Stimulated activated CD8-positive, alpha-beta memory T cell treated with anti-CD3 and anti-CD28 coated beads, Interleukin-15, amount 100 ng/mL, for 4 hours (primary cell): ENCODE measurements around the gene ARL11.

Source experiments
- DNase-seq, 2 donors: peaks; one replicate each; pipeline ENCODE4 v3.0.0-alpha.2; 2020; ENCODE audit warnings: low read depth in 2 of 2

ARL11 gene

DNA sequence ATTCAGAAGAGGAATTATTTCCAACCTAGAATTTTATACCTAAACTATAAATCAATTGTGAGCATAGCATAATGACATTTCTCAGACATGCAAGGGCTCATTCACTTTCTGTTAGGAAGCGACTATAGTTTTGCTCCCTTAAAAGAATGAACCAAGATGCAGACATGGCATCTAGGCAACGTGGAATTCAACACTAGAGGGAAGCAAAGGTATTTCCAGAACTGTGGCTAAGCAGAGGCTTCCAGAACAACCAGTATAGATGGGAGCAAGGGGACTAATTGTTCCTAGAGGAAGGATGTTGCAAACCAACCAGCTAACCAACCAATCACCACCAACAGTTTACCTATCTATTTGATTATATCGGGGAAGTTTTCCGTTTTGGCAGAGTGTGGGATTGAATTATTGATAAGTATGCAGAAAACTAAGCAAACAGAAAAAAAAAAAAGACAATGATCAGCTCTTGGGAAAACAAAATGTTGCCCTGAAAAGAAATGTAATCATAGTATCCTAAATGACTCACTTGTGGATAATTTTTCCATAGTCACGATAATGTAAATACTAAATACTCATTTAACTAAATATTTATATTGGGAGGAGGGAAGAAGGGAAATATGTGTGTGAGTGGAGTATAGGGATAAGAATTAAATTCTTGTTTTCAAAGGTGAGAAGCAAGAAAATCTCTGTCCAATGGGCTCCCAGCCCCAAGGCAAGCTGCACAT, 21.1 kb downstream of the ARL11 start:
- no peak for DNase-seq

DNA sequence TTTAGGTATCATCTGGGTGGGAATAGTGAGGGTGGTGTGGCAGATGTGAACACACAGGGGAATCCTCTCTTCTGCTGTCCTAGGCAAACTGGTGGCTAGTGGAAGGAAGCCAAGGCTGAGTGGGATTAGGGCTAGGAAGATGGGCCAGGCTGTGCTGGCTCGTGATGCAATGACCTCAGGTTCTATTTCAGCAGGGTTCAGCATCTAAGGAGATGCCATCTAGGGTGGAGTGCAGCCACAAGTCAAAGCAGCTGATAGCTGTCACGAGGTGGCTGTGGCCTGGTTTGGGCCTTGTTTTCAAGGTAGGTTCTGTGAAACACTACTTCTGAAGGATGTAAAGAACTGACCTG, 21.6 kb downstream of the ARL11 start:
- DNase-seq, result no peak

DNA sequence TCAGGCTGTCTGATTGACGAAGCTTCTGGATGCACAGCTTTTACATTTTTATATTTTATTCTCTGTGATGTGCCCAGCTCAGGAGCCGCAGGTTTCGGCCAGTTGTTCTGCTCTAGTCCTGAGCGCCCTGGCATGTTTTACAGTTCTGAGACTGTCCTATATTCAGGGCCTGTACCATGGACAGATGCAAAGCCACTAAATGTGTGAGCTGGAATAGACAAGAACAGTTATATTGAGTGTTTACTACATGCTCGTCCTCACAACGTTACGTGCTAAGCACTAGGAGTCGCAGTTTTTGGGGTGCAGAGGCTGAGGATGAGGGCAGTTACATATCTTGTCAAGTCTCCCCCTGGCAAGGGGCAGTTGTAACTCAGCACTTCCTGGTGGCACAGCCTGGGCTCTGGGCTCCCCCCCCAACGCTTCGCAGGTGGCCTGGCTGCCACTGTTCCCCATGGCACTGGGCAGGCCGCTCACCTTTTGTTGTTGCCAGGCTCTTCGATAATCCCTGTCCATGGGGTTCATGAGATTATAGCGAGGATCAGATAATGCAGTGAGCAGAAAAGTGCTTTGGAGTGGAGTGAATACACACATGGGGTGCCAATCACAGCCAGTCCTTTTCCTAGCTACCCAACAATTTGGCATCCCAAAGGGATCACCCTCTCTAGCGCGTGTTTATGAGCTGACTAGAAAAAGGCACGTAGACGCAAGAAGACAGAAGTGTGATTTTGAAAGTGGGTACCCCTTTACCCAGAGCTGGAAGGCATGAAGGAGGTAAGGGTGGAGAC, 23.5 kb downstream of the ARL11 start:
- DNase-seq, result no peak

DNA sequence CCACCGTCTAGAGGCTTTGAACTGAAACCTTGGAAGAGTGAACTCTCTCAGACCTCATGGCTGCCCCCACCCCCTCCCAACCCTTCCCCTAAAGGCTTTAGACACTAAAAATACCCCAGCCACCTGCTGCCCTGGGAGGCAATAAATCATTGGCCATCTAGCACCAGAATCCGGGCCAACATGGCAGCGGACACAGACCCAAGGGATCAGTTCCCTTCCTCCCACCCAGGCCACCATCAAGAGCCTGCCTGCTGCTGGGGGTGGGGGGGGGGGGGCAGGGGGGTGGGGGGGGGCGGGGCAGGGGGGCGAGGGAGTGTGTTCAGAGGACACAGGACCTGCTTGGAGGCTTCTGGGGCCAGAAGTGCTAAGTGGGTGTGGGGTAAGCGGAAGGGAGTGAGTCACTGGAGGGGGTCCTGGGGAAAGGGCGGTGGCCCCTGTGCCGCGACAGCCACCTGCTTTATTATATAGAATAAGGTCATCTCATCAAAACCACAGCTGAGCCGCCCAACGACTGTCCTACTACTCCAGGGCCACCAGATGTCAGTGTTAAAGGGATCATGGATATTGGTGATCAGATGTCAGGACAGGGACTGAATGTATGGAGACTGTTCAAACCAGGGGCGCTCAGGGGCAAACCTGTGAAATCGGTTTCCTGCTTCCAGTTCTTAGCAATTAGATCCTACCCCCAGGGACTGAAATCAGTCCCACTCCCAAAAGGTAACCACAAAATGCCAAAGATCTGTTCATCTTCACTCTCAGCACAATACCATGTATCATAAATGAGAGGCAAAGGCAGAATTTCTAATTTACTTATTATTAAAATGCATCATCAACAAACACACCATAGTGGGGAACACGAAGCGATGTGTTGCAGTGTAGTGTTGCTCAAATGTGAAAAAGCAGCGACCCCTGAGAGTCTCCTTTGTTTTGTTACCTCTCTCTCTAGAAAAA, 24.3 kb downstream of the ARL11 start:
- no peak for DNase-seq

DNA sequence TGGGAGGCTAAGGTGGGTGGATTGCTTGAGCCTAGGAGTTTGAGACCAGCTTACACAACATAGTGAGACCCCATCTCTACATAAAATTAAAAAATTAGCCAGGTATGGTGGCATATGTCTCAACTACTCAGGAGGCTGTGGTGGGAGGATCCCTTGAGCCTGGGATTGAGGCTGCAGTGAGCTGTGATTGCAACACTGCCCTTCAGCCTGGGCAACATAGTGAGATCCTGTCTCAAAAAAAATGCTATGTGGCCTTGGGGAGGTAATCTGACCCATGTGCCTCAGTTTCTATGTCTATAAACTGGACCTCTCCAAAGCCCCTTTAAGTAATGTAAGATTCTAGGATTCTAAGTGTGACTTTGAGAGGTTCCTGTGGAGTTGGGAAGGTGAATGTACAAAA, 25.2 kb downstream of the ARL11 start:
- no peak for DNase-seq

DNA sequence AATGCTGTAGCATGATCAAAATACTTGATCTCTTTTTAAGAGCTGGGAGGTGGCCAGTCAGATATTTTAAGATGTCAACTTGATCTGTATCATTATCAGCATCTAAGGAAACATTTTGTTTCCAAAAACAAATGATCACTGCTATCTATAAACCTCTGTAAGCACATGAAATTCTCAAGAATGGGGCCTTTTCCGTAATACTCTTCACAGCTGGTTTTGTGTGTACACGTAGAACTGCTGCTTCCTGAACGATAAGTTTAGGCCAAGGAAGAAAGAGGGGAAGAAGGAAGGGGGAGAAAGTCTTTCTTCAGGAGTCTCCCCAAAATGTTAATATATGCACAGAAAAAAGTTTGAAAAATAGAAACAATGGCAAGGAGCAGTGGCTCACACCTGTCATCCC, 25.7 kb downstream of the ARL11 start:
- no peak for DNase-seq

DNA sequence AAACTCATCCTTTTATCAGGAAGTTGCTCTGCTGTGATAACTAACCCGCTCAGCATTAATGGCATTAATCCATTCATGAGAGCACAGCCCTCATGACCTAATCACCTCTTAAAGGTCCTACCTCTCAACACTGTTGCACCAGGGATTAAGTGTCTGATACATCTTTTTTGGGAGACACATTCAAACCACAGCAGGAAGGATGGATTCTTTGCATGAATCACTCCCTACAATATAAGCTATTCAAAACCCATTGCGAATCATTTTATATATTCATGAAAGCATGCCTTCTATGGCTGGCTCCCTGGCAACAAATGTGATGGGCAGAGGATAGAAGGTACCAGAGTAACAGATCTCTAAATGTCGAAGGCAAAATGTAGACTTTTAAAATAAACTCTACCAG, 27.6 kb downstream of the ARL11 start:
- no peak for DNase-seq

DNA sequence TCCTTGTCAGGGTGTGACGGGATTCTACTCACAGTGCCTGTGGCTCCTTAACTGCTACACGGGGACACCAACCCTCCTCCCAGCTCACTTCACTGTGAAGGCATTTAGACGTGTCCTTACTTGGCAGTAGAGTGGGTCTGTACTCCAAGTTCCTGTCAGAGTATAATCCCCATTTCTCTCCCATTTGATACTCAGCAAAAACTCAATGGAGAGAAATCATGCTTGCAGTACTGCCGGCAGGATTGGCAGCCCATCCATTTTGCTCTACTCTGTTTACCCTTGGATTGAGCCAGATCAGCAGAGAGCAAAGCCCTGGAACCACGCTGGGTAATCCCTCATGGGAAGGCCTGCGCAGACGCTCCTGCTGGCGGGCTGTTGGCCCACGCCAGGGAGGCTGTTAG, 28.9 kb downstream of the ARL11 start:
- no peak for DNase-seq

DNA sequence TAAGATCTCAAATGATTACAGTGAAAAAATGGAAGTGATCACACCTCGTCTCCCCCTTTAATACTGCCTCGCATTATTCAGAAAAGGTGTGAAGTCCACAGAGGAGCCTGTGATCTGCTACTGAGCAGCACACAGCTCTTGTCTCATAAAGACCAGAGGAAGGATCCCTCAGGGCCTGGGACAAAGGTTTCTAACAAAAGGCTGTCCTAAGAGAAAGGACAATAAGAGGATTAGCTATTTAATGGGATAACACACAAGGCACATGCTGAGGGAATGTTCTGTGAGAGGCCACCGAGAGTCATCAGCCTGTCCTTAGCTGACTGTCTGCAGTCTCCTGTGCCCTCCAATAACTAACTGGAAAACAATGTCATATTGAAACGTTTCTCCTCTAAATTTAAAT, 36.3 kb downstream of the ARL11 start:
- DNase-seq, result no peak

DNA sequence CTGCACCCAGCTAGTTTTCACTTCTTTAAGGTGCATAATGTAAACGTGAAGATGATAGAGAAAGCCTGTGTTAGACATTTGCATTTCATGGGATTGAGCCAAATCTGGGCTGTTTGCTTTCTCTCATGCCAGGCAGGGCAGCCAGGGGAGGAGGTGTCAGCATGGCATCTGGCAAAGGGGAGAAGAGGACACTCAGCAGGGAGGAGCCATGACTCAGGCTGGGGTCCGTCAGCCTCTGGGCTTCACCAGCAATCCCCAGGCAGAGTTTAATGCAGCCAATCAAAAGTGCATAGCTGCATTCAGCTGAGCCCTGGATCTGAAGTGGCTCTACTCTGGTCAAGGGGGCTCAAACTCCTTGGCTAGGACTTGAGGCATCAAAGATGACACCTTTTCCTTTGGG, 39.5 kb downstream of the ARL11 start:
- DNase-seq, result no peak

DNA sequence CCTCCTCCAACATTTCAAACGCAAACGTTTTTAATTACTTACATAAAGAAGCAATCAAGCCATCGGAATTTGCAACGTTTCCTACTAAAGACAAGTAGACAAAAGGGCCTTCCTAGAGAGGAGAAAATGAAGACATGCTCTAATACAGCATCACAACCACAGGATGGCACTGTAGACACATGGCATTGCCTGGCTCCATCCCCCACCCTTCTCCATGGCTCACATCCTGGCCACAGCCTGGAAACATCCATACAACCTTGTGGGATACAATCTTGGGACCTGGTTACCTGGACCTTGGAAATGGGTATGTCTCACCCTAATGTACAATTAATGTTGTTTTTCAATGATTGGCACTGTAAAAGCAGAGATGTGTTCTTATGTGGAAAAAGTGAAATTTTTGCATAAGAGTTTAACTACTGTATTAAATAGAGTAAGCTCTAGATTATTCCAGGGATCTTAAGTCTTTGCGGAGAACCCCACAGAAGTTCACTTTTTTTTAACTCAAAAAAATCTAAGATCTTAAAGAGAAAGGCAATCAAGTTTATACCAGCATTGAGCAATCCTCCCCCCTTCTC, 41.5 kb downstream of the ARL11 start:
- no peak for DNase-seq

DNA sequence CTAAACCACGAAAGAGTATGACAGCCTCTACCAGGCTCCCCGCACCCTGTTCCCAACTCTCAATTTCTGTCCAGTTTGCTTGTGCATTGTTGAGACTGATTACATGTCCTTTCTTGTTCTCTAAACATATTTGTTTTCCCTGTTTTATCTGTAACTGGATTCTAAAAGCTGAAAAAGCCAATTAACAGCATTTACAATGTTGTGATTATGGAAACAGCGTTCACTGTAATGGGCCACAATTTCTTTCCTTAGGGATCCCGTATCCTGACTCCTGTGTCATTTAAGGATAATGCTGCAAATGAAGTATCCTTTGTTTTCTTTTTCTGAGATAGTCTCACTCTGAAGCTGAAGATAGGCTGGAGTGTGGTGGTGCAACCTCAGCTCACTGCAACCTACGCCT, 42.5 kb downstream of the ARL11 start:
- DNase-seq, result no peak

DNA sequence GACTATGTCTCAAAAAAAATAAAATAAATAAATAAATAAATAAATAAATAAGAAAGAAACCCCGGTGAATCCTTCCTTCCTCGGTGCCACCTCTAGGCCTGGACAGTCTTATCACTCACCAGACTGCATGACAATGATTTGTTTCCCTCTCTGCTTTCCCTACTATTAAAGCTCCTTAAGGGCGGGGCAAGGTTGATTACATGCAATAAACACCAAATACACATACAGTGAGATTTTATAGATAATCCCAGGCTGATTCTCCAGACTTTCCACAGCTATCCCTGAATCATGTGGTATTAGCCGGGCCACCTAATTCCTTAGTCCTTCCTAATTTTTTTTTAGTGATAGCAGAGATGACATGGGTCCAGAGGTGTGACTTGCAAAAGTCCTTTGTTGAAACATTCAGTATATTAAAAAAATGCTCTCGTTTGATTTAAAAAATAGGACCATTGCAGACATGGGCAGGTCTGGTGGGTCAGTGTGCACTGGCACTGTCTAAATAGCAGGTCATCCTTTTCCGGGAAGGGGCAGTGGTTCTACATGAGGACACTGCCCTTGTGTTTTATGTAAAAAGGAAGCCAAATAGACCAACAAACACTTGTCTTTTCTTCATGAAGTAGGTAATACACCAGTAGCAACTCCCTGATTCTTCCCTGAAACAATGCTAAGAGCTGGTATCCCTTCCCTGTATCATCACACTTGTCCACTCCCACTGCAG, 48.4 kb downstream of the ARL11 start:
- DNase-seq, result no peak

DNA sequence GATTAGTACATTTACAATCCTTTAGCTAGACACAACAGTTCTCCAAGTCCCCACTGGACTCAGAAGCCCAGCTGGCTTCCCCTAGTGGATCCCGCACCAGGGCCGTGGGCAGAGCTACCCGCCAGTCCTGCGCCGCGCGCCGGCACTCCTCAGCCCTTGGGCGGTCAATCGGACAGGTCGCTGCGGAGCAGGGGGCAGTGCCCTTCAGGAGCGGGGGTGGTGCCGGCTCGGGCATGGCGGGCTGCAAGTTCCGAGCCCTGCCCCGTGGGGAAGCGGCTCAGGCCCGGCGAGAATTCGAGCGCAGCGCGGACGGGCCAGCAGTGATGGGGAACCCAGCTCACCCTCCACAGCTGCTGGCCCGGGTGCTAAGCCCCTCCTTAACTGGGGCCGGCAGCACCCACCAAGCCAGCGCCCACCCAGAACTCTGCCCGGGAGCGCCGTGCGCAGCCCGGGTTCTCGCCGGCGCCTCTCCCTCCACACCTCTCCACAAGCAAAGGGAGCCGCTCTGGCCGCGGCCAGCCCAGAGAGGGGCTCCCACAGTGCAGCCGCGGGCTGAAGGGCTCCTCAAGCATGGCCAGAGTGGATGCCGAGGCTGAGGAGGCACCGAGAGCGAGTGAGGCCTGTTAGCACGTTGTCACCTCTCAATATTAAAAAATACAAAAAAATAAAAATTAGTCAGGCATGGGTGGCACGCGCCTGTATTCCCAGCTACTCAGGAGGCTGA, 50.0 kb downstream of the ARL11 start:
- DNase-seq, result no peak

DNA sequence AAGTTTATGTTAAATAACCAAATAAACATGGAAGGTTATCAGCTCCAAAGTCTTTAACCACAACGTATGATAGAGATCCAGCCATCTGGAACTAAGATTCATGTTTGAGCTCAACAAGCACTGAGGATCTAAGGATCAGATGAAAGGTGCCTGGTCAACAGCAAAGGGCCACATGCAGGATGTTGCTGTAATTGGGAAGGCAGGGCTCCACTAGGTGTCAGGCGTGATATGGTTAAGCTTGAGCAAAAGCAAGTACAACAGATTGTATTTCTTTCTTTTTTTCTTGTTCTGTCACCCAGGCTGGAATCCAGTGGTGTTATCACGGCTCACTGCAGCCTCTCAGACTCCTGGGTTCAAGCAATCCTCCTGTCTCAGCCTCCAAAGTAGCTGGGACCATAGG, 50.9 kb downstream of the ARL11 start:
- DNase-seq, result no peak

DNA sequence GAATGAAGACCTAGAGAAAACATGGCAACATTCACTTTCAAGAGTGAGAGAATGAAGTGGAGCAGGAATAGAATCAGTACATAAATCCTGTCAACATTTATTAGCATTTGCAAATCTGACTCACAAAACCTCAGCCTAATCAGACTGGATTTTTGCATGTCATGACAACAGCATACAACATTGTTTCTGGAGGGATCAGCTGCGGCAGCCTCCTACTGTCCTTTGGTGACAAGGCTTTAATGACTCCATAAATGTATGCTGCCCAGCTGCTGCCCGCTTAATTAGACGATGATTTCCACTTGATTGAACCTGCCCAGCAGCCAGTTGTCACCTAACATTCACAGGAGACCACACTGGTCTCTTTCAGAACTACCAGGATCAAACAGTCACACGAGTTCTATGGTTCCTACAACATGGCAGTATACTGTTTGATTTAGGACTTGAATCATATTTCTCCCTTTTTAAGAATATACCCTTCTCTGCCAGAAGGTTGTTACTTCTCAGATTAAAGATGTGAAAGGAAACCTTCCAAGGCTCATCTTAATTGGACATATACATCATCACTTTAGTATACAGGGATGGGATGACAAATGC, 53.6 kb downstream of the ARL11 start:
- no peak for DNase-seq
